HEK293T (cell line): ENCODE measurements around the gene UVSSA.

Experiments
- CTCF ChIA-PET: fragments of 350-600 bp; formaldehyde crosslinking; extraction: SDS; loops from one replicate; lab custom pipeline; 2021; ENCODE audit warnings: antibody characterized with exemption, inconsistent platforms; lab: Yijun Ruan, JAX
- POLR2A ChIA-PET: fragments of 350-600 bp; formaldehyde crosslinking; extraction: SDS; loops from one replicate; lab custom pipeline; 2020; ENCODE audit warnings: antibody characterized with exemption, inconsistent platforms; lab: Yijun Ruan, JAX
- DNase-seq: peaks from one replicate; pipeline ENCODE4 v3.0.0; 2012; ENCODE audit warnings: mixed read lengths; ENCODE audit errors: extremely low spot score
- ARNT ChIP-seq: fragments of 450-650 bp; IDR thresholded peaks from 2 replicates; pipeline ENCODE4 v1.6.1; 2017; ENCODE audit warnings: mild to moderate bottlenecking
- BHLHE40 ChIP-seq: fragments of 450-650 bp; IDR thresholded peaks from 2 replicates; pipeline ENCODE4 v1.6.1; 2016; ENCODE audit warnings: mild to moderate bottlenecking, moderate library complexity, borderline replicate concordance
- CTBP1 ChIP-seq: fragments of 450-650 bp; IDR thresholded peaks from 2 replicates; pipeline ENCODE4 v1.6.1; 2016; ENCODE audit warnings: borderline replicate concordance
- ELF4 ChIP-seq: fragments of 450-650 bp; IDR thresholded peaks from 2 replicates; pipeline ENCODE4 v1.6.1; 2017; ENCODE audit warnings: antibody characterized with exemption
- FOXA1 ChIP-seq: fragments of 450-650 bp; IDR thresholded peaks from 2 replicates; pipeline ENCODE4 v1.6.1; 2016; ENCODE audit warnings: mild to moderate bottlenecking
- FOXK2 ChIP-seq: fragments of 450-650 bp; IDR thresholded peaks from 2 replicates; pipeline ENCODE4 v1.6.1; 2016; ENCODE audit warnings: mild to moderate bottlenecking
- FOXM1 ChIP-seq: fragments of 450-650 bp; IDR thresholded peaks from 2 replicates; pipeline ENCODE4 v1.6.1; 2017; ENCODE audit warnings: mild to moderate bottlenecking, borderline replicate concordance
- HDGF ChIP-seq: fragments of 450-650 bp; IDR thresholded peaks from 2 replicates; pipeline ENCODE4 v1.6.1; 2017; ENCODE audit warnings: antibody characterized with exemption, borderline replicate concordance
- L3MBTL2 ChIP-seq: fragments of 450-650 bp; conservative IDR thresholded peaks from 2 replicates; pipeline ENCODE4 v1.6.1; 2016; ENCODE audit warnings: mild to moderate bottlenecking
- NFRKB ChIP-seq: fragments of 450-650 bp; IDR thresholded peaks from 2 replicates; pipeline ENCODE4 v1.6.1; 2016; ENCODE audit warnings: mild to moderate bottlenecking, moderate library complexity
- PKNOX1 ChIP-seq: fragments of 450-650 bp; IDR thresholded peaks from 2 replicates; pipeline ENCODE4 v1.6.1; 2016
- SP1 ChIP-seq: fragments of 450-650 bp; IDR thresholded peaks from 2 replicates; pipeline ENCODE4 v1.6.1; 2017
- SUZ12 ChIP-seq: fragments of 450-650 bp; IDR thresholded peaks from 2 replicates; pipeline ENCODE4 v1.6.1; 2016; ENCODE audit warnings: mild to moderate bottlenecking
- TARDBP ChIP-seq: fragments of 450-650 bp; IDR thresholded peaks from 2 replicates; pipeline ENCODE4 v1.6.1; 2016
- ZNF384 ChIP-seq: fragments of 450-650 bp; IDR thresholded peaks from 2 replicates; pipeline ENCODE4 v1.6.1; 2016

Gene UVSSA

GRCh38 chr4:1309261-1310010 is 37.6 kb upstream of the UVSSA start:
- TF ChIP-seq TARDBP (no peak), FOXM1 (no peak), ZNF384 (no peak), PKNOX1 (no peak), HDGF (no peak), SUZ12 (no peak), FOXK2 (no peak)
- DNase-seq, result no peak
- POLR2A ChIA-PET, result interaction anchor here (1.5 kb wide), 1 partner anchor 20 kb away, joined by 5 read pairs; the partner anchor contains the start of gene MAEA
- CTCF ChIA-PET, result interaction anchor here (0.5 to 0.7 kb wide), 2 partner anchors 23 to 45 kb away, joined by 4 to 5 read pairs; no protein-coding TSS in a partner anchor

GRCh38 chr4:1310031-1310795 is 36.8 kb upstream of the UVSSA start:
- ChIA-PET POLR2A (no interaction called here), CTCF (no interaction called here)
- no peak for DNase-seq
- TF ChIP-seq CTBP1, result no peak
- TF ChIP-seq FOXM1, result no peak
- TF ChIP-seq ELF4, result no peak

GRCh38 chr4:1310796-1311631 is 36.0 kb upstream of the UVSSA start:
- DNase-seq, result no peak
- POLR2A ChIA-PET, result no interaction called here
- CTCF ChIA-PET, result no interaction called here
- TF ChIP-seq TARDBP, result no peak

- no peak for DNase-seq
- TF ChIP-seq ZNF384 (no peak), SUZ12 (no peak), HDGF (no peak), FOXK2 (no peak), FOXM1 (no peak), PKNOX1 (no peak), L3MBTL2 (no peak), TARDBP (no peak), BHLHE40 (no peak)
- POLR2A ChIA-PET, result no interaction called here
- CTCF ChIA-PET, result no interaction called here
Observed at GRCh38 chr4:1312821-1313640, 34.0 kb upstream of the UVSSA start.

- ChIA-PET CTCF (no interaction called here), POLR2A (interaction anchor here (1.5 kb wide), 1 partner anchor 32 kb away, joined by 5 read pairs; the partner anchor contains the start of gene UVSSA)
- no peak for DNase-seq
- TF ChIP-seq ELF4, result no peak
- TF ChIP-seq BHLHE40, result no peak
- TF ChIP-seq HDGF, result no peak
- no peak for TF ChIP-seq NFRKB
- TF ChIP-seq PKNOX1, result no peak
- TF ChIP-seq FOXA1, result no peak
- no peak for TF ChIP-seq L3MBTL2
- no peak for TF ChIP-seq FOXK2
- no peak for TF ChIP-seq ZNF384
- TF ChIP-seq CTBP1, result no peak
- TF ChIP-seq TARDBP, result no peak
- TF ChIP-seq SUZ12, result no peak
- no peak for TF ChIP-seq SP1
- TF ChIP-seq ARNT, result no peak
Observed at GRCh38 chr4:1315306-1315705, 31.7 kb upstream of the UVSSA start.
